ENCODE data around the gene DEPDC7. TPM values are rescaled to one million over a fixed set of nuclear protein-coding genes. Genes with fewer than 3 reads are reported as not detected.
A peak's percentile ranks its signal among the peaks of the same experiment; 100 is the strongest.
"Not testable (repeated sequence)": the region's sequence is repeated elsewhere in the genome, so short reads cannot be mapped to it uniquely, and the experiment has no call there.

Gene DEPDC7
- 13.3 and 14.5 TPM in 2 replicates for total RNA-seq

DNA sequence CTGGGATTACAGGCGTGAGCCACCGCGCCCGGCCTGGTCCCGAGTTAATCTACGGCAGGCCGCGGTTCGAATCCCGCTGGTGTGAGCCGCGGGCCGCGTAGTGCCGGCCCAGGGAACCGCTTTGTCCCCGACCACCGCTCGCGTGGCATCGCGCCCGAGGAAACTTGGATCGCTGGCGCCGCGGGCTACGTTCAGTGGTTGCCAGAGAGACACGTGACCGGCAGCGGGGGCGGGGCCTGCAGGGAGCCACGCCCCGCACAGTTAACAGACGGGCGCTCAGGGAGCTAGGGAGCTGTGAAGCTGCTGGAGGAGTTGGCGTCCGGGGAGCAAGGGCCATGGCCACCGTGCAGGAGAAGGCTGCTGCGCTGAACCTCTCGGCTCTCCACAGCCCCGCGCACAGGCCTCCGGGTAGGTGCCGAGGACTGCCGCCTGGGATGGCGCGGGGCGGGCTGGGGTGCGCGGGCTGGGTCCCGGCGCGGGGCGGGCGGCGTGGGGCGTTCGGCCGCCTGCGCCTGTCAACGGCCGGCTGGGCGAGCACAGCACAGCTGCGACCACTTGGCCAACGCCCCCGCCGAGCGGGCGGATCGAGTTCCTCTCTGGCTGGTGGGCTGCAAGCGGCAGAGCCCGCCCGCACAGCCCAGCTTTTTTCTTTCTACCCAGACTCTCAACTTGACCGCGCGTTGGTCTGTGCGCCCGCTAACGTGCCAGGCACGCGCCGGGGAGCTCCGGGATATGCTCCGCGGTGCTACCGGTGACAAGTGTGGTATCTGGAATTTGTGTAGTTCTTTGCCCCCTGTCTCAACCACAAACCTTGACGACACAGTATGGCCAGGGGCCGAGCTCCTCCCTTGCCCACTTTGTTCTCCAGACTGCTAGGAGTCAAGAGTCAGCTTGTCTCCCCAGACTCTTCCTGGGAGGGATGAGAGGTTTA lies at the start of gene DEPDC7:
Gene DEPDC7 (plus strand): TSS at position 258 of the 931 bp plus-strand sequence. CDS start 78 bp downstream, at position 336.
- no peaks in the 10 kb centered on the region for H3K9me3 ChIP-seq (ENCODE audit: low read depth, low read length)
- TF ChIP-seq, protein P1, sequence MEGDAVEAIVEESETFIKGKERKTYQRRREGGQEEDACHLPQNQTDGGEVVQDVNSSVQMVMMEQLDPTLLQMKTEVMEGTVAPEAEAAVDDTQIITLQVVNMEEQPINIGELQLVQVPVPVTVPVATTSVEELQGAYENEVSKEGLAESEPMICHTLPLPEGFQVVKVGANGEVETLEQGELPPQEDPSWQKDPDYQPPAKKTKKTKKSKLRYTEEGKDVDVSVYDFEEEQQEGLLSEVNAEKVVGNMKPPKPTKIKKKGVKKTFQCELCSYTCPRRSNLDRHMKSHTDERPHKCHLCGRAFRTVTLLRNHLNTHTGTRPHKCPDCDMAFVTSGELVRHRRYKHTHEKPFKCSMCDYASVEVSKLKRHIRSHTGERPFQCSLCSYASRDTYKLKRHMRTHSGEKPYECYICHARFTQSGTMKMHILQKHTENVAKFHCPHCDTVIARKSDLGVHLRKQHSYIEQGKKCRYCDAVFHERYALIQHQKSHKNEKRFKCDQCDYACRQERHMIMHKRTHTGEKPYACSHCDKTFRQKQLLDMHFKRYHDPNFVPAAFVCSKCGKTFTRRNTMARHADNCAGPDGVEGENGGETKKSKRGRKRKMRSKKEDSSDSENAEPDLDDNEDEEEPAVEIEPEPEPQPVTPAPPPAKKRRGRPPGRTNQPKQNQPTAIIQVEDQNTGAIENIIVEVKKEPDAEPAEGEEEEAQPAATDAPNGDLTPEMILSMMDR (IDR thresholded peaks at IDR 0.05; ENCODE audit: extremely low read depth, low read depth, low read length): no peak
- no peaks in the 10 kb centered on the region for H3K27me3 ChIP-seq (ENCODE audit: insufficient read depth, low read length)
- peak within 1 kb of the TSS; percentile 87 for H2AFZ ChIP-seq (ENCODE audit: low read length)
- H3K36me3 ChIP-seq (ENCODE audit: insufficient read depth, low read length): no peaks in the 10 kb centered on the region
- H3K27ac ChIP-seq (ENCODE audit: low read depth, low read length): peak within 1 kb of the TSS; percentile 67
- H4K20me1 ChIP-seq (ENCODE audit: insufficient read depth, low read length): no peaks in the 10 kb centered on the region
- H3K79me2 ChIP-seq (ENCODE audit: insufficient read depth, low read length): peaks cover 38% of the 10 kb centered on the region
- H3K4me2 ChIP-seq (ENCODE audit: insufficient read depth, low read length): peak within 1 kb of the TSS; percentile 85
- peak within 1 kb of the TSS; percentile 83 for H3K4me3 ChIP-seq (ENCODE audit: insufficient read depth, low read length)
- DNase-seq (ENCODE audit: insufficient read length, low spot score, missing footprints): peak; percentile 97
- H3K4me1 ChIP-seq (ENCODE audit: insufficient read depth, low read length): peaks cover 22% of the 10 kb centered on the region

GRCh38 chr11:32968541-32968940 lies 47.1 kb upstream of the DEPDC7 start:
- peak; percentile 14 for DNase-seq (ENCODE audit: insufficient read length, low spot score, missing footprints)
- Histone ChIP-seq H3K4me2 (ENCODE audit: insufficient read depth, low read length) (no peak overlapping the region), H3K4me1 (ENCODE audit: insufficient read depth, low read length) (no peaks in the 10 kb centered on the region), H3K4me3 (ENCODE audit: insufficient read depth, low read length) (no peak overlapping the region), H3K27me3 (ENCODE audit: insufficient read depth, low read length) (no peaks in the 10 kb centered on the region), H3K9me3 (ENCODE audit: low read depth, low read length) (no peaks in the 10 kb centered on the region), H2AFZ (ENCODE audit: low read length) (no peak overlapping the region), H3K79me2 (ENCODE audit: insufficient read depth, low read length) (no peaks in the 10 kb centered on the region), H3K27ac (ENCODE audit: low read depth, low read length) (no peak overlapping the region), H3K36me3 (ENCODE audit: insufficient read depth, low read length) (peaks cover 10% of the 10 kb centered on the region), H4K20me1 (ENCODE audit: insufficient read depth, low read length) (no peaks in the 10 kb centered on the region)
- TF ChIP-seq, protein P1 (IDR thresholded peaks at IDR 0.05; ENCODE audit: extremely low read depth, low read depth, low read length): no peak

DNA sequence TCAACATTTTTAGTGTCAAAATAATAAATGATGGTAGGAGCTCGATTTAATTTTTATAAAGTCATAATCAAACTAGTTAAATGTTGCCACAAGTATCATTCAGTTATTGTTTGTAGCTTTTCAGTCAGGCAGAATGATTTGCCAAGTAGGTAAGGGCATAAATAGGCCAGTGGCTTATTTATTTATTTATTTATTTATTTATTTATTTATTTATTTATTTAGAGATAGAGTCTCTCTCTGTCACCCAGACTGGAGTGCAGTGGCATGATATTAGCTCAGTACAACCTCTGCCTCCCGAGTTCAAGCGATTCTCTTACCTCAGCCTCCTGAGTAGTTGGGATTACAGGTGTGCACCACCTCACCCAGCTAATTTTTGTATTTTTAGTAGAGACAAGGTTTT lies 43.4 kb upstream of the DEPDC7 start:
- H3K79me2 ChIP-seq (ENCODE audit: insufficient read depth, low read length); H3K27ac ChIP-seq (ENCODE audit: low read depth, low read length); H3K4me3 ChIP-seq (ENCODE audit: insufficient read depth, low read length); DNase-seq (ENCODE audit: insufficient read length, low spot score, missing footprints); H2AFZ ChIP-seq (ENCODE audit: low read length); H3K4me1 ChIP-seq (ENCODE audit: insufficient read depth, low read length); H3K27me3 ChIP-seq (ENCODE audit: insufficient read depth, low read length); H3K9me3 ChIP-seq (ENCODE audit: low read depth, low read length); H3K4me2 ChIP-seq (ENCODE audit: insufficient read depth, low read length); H4K20me1 ChIP-seq (ENCODE audit: insufficient read depth, low read length): not testable (repeated sequence)
- H3K36me3 ChIP-seq (ENCODE audit: insufficient read depth, low read length): peaks cover 12% of the 10 kb centered on the region

- TF ChIP-seq, protein P1 (IDR thresholded peaks at IDR 0.05; ENCODE audit: extremely low read depth, low read depth, low read length): no peak
These were observed 42.9 kb upstream of the DEPDC7 start for GRCh38 chr11:32972781-32973180.

More at GRCh38 chr11:32972781-32973180, 42.9 kb upstream of the DEPDC7 start:
- Histone ChIP-seq H3K79me2 (ENCODE audit: insufficient read depth, low read length) (no peaks in the 10 kb centered on the region), H2AFZ (ENCODE audit: low read length) (no peak overlapping the region), H3K4me3 (ENCODE audit: insufficient read depth, low read length) (no peak overlapping the region), H4K20me1 (ENCODE audit: insufficient read depth, low read length) (no peaks in the 10 kb centered on the region), H3K4me2 (ENCODE audit: insufficient read depth, low read length) (no peak overlapping the region), H3K27me3 (ENCODE audit: insufficient read depth, low read length) (no peaks in the 10 kb centered on the region), H3K36me3 (ENCODE audit: insufficient read depth, low read length) (peaks cover 12% of the 10 kb centered on the region), H3K4me1 (ENCODE audit: insufficient read depth, low read length) (no peaks in the 10 kb centered on the region), H3K27ac (ENCODE audit: low read depth, low read length) (no peak overlapping the region), H3K9me3 (ENCODE audit: low read depth, low read length) (no peaks in the 10 kb centered on the region)
- DNase-seq (ENCODE audit: insufficient read length, low spot score, missing footprints): no peak
